ENCODE results near the gene DNAI1.

- TF ChIP-seq CTCF (IDR thresholded peaks at IDR 0.05 in 2 of 3, conservative IDR thresholded peaks at IDR 0.05 in 1 of 3; ENCODE audit: control insufficient read depth in 2 of 3, extremely low read depth in 1 of 3, insufficient read depth in 1 of 3, low read depth in 3 of 3, low read length in 3 of 3) (no peak), EZH2 (IDR thresholded peaks at IDR 0.05; ENCODE audit: borderline replicate concordance, control insufficient read depth, low read depth, low read length) (no peak), HDAC2 (IDR thresholded peaks at IDR 0.05) (no peak)
These were observed 107.3 kb downstream of the DNAI1 start for GRCh38 chr9:34565856-34566255.

All from GM12878 (cell line).